Measurements from ENCODE around the gene FGF12. TPM values are rescaled to one million over a fixed set of nuclear protein-coding genes. Genes with fewer than 3 reads are reported as not detected.

FGF12 gene
- total and polyA plus RNA-seq, 2 experiments from 2014 or later, result 6.0 to 14.3 TPM

- no peak for TF ChIP-seq REST (IDR thresholded peaks at IDR 0.05; ENCODE audit: unreplicated experiment)
- TF ChIP-seq EZH2phosphoT487 (IDR thresholded peaks at IDR 0.05; ENCODE audit: unreplicated experiment), result no peak
- no peak for TF ChIP-seq ZNF114 (CRISPR knock-in tag; IDR thresholded peaks at IDR 0.05)
- TF ChIP-seq NANOG (IDR thresholded peaks at IDR 0.05; ENCODE audit: borderline replicate concordance), result no peak
Observed at GRCh38 chr3:192435241-192435640, 292.1 kb downstream of the FGF12 start (continued).

- Histone ChIP-seq H3K36me3 (ENCODE audit: insufficient read depth) (no peaks in the 10 kb centered on the region), H3K79me2 (replicated peaks; ENCODE audit: insufficient read depth) (no peaks in the 10 kb centered on the region), H3K27ac (ENCODE audit: low read depth) (no peak overlapping the region), H4K20me1 (replicated peaks; ENCODE audit: insufficient read depth) (no peaks in the 10 kb centered on the region), H3K4me3 (no peak overlapping the region), H3K27me3 (ENCODE audit: insufficient read depth) (no peaks in the 10 kb centered on the region), H3F3A (replicated peaks; ENCODE audit: low read depth) (no peaks in the 10 kb centered on the region), H3K4me1 (ENCODE audit: insufficient read depth) (no peaks in the 10 kb centered on the region), H2AFZ (no peak overlapping the region), H3K9me2 (ENCODE audit: insufficient read depth) (no peaks in the 10 kb centered on the region), H3K4me2 (no peak overlapping the region)
- no peaks in the 10 kb centered on the region for H3K9me3 Mint-ChIP-seq
- ATAC-seq (no peak), DNase-seq (ENCODE audit: low spot score) (no peak)
- H3K4me1 Mint-ChIP-seq, result peaks cover 15% of the 10 kb centered on the region; the same call in 2 of the 3 replicates
- H3K27ac Mint-ChIP-seq, result no peak overlapping the region
- no peaks in the 10 kb centered on the region for H3K27me3 Mint-ChIP-seq (ENCODE audit: insufficient read depth, low read depth, poor library complexity)
- no peaks in the 10 kb centered on the region for H3K36me3 Mint-ChIP-seq (ENCODE audit: low read depth)
- H3K4me3 Mint-ChIP-seq, result no peak overlapping the region
- TF ChIP-seq ZNF462 (CRISPR knock-in tag; IDR thresholded peaks at IDR 0.05), result no peak
- TF ChIP-seq EZH2phosphoT487 (IDR thresholded peaks at IDR 0.05; ENCODE audit: unreplicated experiment), result no peak
- no peak for TF ChIP-seq CTCF (conservative IDR thresholded peaks at IDR 0.05; ENCODE audit: low read depth in 2 of 2)
- no peak for TF ChIP-seq POLR2AphosphoS5 (IDR thresholded peaks at IDR 0.05; ENCODE audit: low read depth)
- no peak for TF ChIP-seq CREB1 (CRISPR knock-in tag; IDR thresholded peaks at IDR 0.05; ENCODE audit: low read depth)
- no peak for TF ChIP-seq NANOG (IDR thresholded peaks at IDR 0.05; ENCODE audit: borderline replicate concordance)
- no peak for TF ChIP-seq JUNB (IDR thresholded peaks at IDR 0.05; ENCODE audit: unreplicated experiment)
- TF ChIP-seq STAT1 (IDR thresholded peaks at IDR 0.05; ENCODE audit: unreplicated experiment), result no peak
- no peak for TF ChIP-seq REST (IDR thresholded peaks at IDR 0.05; ENCODE audit: unreplicated experiment)
Observed at GRCh38 chr3:192434186-192434585, 293.2 kb downstream of the FGF12 start.
